AG10803 (cell line): ENCODE data around the gene LIME1.

Experiments used
- DNase-seq: peaks from one replicate; pipeline ENCODE4 v3.0.0; 2010; ENCODE audit warnings: low read depth
- H3K4me3 ChIP-seq: 2 replicates; pipeline ENCODE4 v1.5.1; 2011; ENCODE audit warnings: mild to moderate bottlenecking, low read length, control low read depth
- TF ChIP-seq, protein P1 (sequence below): conservative IDR thresholded peaks from 2 replicates; pipeline ENCODE4 v1.5.1; 2011; ENCODE audit warnings: mild to moderate bottlenecking, low read length, control low read depth, inconsistent platforms

Gene LIME1

DNA sequence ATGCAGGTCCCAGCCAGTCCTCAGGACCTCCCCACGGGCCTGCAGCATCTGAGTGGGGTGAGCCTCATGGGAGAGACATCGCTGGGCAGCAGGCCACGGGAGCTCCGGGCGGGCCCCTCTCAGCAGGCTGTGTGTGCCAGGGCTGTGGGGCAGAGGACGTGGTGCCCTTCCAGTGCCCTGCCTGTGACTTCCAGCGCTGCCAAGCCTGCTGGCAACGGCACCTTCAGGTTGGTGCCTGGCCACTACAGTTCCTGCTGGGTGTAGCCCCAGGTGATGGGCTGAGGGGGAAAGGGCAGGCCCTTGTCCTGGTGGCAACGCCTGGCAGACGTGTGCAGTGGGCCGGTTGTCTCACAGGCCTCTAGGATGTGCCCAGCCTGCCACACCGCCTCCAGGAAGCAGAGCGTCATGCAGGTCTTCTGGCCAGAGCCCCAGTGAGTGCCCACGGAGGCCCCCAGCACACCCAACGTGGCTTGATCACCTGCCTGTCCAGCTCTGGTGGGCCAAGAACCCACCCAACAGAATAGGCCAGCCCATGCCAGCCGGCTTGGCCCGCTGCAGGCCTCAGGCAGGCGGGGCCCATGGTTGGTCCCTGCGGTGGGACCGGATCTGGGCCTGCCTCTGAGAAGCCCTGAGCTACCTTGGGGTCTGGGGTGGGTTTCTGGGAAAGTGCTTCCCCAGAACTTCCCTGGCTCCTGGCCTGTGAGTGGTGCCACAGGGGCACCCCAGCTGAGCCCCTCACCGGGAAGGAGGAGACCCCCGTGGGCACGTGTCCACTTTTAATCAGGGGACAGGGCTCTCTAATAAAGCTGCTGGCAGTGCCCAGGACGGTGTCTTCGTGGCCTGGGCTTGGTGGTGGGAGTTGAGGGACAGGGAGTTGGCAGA lies 40.8 kb upstream of the LIME1 start:
- TF ChIP-seq, protein P1, sequence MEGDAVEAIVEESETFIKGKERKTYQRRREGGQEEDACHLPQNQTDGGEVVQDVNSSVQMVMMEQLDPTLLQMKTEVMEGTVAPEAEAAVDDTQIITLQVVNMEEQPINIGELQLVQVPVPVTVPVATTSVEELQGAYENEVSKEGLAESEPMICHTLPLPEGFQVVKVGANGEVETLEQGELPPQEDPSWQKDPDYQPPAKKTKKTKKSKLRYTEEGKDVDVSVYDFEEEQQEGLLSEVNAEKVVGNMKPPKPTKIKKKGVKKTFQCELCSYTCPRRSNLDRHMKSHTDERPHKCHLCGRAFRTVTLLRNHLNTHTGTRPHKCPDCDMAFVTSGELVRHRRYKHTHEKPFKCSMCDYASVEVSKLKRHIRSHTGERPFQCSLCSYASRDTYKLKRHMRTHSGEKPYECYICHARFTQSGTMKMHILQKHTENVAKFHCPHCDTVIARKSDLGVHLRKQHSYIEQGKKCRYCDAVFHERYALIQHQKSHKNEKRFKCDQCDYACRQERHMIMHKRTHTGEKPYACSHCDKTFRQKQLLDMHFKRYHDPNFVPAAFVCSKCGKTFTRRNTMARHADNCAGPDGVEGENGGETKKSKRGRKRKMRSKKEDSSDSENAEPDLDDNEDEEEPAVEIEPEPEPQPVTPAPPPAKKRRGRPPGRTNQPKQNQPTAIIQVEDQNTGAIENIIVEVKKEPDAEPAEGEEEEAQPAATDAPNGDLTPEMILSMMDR, result no peak
- H3K4me3 ChIP-seq, result no peak overlapping the region
- DNase-seq, result no peak

DNA sequence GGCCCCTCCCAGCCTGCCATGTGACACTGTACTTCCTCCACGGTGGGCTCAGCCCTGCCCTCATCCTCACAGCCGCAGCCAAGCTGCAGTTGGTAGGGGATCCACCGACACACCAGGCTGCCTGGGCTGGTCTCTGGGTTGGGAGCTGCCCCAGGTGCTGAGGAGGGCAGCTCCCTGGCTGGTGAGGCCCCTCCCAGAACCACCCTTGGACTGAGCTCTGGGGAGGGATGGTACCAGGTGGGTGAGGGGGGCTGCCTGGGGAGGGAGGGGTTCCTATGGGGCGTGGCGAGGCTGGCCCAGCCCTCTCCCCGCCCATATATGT lies 40.2 kb upstream of the LIME1 start:
- no peak for DNase-seq
- no peak overlapping the region for H3K4me3 ChIP-seq
- TF ChIP-seq, protein P1, result no peak

DNA sequence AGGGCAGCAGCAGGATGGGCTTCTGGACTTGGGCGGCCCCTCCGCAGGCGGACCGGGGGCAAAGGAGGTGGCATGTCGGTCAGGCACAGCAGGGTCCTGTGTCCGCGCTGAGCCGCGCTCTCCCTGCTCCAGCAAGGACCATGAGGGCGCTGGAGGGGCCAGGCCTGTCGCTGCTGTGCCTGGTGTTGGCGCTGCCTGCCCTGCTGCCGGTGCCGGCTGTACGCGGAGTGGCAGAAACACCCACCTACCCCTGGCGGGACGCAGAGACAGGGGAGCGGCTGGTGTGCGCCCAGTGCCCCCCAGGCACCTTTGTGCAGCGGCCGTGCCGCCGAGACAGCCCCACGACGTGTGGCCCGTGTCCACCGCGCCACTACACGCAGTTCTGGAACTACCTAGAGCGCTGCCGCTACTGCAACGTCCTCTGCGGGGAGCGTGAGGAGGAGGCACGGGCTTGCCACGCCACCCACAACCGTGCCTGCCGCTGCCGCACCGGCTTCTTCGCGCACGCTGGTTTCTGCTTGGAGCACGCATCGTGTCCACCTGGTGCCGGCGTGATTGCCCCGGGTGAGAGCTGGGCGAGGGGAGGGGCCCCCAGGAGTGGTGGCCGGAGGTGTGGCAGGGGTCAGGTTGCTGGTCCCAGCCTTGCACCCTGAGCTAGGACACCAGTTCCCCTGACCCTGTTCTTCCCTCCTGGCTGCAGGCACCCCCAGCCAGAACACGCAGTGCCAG lies 39.7 kb upstream of the LIME1 start, which contains the start of gene TNFRSF6B:
TNFRSF6B (plus strand) TSS at position 25 of the 729 bp plus-strand sequence; CDS start at position 141, 116 bp downstream.
- TF ChIP-seq, protein P1, result no peak
- no peak for DNase-seq
- peak within 1 kb of the TSS; percentile 24 for H3K4me3 ChIP-seq

DNA sequence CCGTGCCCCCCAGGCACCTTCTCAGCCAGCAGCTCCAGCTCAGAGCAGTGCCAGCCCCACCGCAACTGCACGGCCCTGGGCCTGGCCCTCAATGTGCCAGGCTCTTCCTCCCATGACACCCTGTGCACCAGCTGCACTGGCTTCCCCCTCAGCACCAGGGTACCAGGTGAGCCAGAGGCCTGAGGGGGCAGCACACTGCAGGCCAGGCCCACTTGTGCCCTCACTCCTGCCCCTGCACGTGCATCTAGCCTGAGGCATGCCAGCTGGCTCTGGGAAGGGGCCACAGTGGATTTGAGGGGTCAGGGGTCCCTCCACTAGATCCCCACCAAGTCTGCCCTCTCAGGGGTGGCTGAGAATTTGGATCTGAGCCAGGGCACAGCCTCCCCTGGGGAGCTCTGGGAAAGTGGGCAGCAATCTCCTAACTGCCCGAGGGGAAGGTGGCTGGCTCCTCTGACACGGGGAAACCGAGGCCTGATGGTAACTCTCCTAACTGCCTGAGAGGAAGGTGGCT lies 39.1 kb upstream of the LIME1 start:
- H3K4me3 ChIP-seq, result no peak overlapping the region; the same call in 1 of the 2 replicates
- TF ChIP-seq, protein P1, result no peak
- no peak for DNase-seq

DNA sequence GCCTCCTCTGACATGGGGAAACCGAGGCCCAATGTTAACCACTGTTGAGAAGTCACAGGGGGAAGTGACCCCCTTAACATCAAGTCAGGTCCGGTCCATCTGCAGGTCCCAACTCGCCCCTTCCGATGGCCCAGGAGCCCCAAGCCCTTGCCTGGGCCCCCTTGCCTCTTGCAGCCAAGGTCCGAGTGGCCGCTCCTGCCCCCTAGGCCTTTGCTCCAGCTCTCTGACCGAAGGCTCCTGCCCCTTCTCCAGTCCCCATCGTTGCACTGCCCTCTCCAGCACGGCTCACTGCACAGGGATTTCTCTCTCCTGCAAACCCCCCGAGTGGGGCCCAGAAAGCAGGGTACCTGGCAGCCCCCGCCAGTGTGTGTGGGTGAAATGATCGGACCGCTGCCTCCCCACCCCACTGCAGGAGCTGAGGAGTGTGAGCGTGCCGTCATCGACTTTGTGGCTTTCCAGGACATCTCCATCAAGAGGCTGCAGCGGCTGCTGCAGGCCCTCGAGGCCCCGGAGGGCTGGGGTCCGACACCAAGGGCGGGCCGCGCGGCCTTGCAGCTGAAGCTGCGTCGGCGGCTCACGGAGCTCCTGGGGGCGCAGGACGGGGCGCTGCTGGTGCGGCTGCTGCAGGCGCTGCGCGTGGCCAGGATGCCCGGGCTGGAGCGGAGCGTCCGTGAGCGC lies 38.5 kb upstream of the LIME1 start:
- no peak for DNase-seq
- TF ChIP-seq, protein P1, result no peak

DNA sequence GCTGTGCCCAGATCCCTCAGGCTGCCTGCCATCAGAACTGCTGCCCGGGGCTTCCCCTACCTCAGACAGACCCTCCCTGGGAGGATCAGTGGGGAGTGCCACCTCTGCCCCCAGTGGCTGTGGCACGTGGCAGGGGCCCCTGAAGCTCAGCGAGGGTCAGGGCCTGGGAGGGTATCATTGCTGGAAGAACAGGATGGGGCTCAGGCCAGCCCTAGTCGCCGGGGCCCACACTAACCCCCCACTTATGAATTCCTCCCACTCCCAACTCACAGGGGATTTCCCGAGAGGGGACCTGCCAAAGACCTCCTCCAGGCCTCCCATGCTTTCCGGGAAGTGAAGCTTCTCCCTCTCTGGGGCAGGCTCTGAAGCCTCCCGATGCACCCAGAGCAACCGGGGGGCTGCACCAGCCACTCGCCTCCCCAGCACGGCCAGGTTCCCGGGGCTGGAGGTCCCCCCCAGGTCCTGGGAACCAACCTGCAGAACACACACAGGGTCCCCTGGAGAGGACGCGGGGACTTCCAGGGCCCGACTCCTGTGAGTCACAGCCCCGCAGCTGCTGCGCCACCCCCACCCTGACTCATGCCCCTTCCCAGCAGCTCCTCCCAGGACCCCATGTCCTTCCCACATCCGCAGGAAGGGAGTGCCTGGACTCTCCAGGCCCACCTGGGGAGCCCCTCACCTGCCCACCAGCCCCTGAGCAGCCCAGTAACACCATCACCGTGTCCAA lies 37.6 kb upstream of the LIME1 start:
- no peak overlapping the region for H3K4me3 ChIP-seq
- peak; percentile 86 for DNase-seq
- TF ChIP-seq, protein P1, result no peak

More for the DNA sequence above, 38.5 kb upstream of the LIME1 start:
- no peak overlapping the region for H3K4me3 ChIP-seq
